Nephron progenitor cell (in vitro differentiated cells): ENCODE results near the gene ZNF791.
A peak's percentile ranks its signal among the peaks of the same experiment; 100 is the strongest.
"Not testable (repeated sequence)": the region's sequence is repeated elsewhere in the genome, so short reads cannot be mapped to it uniquely, and the experiment has no call there.

Experiments
- DNase-seq: peaks from one replicate; pipeline ENCODE4 v3.0.0; 2021
- H3K27ac Mint-ChIP-seq: 2 replicates; pipeline ENCODE4 v1.8.0; 2021; ENCODE audit warnings: mild to moderate bottlenecking, moderate library complexity, mixed read lengths
- H3K27me3 Mint-ChIP-seq: 2 replicates; pipeline ENCODE4 v1.8.0; 2021; ENCODE audit warnings: mild to moderate bottlenecking, low read depth, mixed read lengths; ENCODE audit not compliant: poor library complexity
- H3K36me3 Mint-ChIP-seq: 2 replicates; pipeline ENCODE4 v1.8.0; 2021; ENCODE audit warnings: low read depth, mixed read lengths
- H3K4me1 Mint-ChIP-seq: 2 replicates; pipeline ENCODE4 v1.8.0; 2021; ENCODE audit warnings: mixed read lengths
- H3K4me3 Mint-ChIP-seq: 2 replicates; pipeline ENCODE4 v1.8.0; 2021; ENCODE audit warnings: mild to moderate bottlenecking, moderate library complexity, mixed read lengths
- H3K9me3 Mint-ChIP-seq: 2 replicates; pipeline ENCODE4 v1.8.0; 2021; ENCODE audit warnings: mild to moderate bottlenecking, moderate library complexity, mixed read lengths
- CTCF ChIP-seq: fragments of 200-600 bp; sonication (generic); IDR thresholded peaks from 2 replicates; pipeline ENCODE4 v1.5.0; 2021; ENCODE audit warnings: antibody characterized with exemption

The ZNF791 gene

GRCh38 chr19:12670159-12670928, 59.6 kb downstream of the ZNF791 start:
- DNase-seq = no peak
- peaks cover 26% of the 10 kb centered on the region for H3K36me3 Mint-ChIP-seq
- H3K27me3 Mint-ChIP-seq = no peaks in the 10 kb centered on the region
- peak overlapping the region; percentile 97 for H3K4me3 Mint-ChIP-seq
- H3K4me1 Mint-ChIP-seq = peaks cover 56% of the 10 kb centered on the region
- H3K9me3 Mint-ChIP-seq = no peaks in the 10 kb centered on the region
- no peak for TF ChIP-seq CTCF
- H3K27ac Mint-ChIP-seq = peak overlapping the region; percentile 100

- Mint-ChIP-seq H3K27ac (no peak overlapping the region), H3K4me1 (peaks cover 36% of the 10 kb centered on the region), H3K9me3 (no peaks in the 10 kb centered on the region), H3K27me3 (no peaks in the 10 kb centered on the region), H3K36me3 (peaks cover 38% of the 10 kb centered on the region), H3K4me3 (no peak overlapping the region)
- DNase-seq = no peak
- TF ChIP-seq CTCF = no peak
Observed at GRCh38 chr19:12672744-12673143, 62.0 kb downstream of the ZNF791 start.

DNA sequence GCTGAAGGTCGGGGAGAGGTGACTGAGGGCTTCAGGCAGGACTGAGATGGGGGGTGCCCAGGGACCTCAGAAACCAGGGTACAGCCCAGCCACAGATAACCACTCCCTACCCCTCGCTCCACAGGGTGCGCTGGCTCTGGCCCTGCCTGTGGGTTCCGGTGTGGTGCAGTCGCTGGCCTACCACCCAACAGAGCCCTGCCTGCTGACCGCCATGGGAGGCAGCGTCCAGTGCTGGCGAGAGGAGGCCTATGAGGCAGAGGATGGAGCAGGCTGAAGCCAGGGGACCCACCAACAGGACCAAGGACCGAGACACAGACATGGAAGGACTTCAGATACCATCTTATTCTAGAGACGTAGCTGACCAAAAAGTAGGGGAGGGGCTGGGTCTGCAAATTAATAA, 64.7 kb downstream of the ZNF791 start:
- no peak for TF ChIP-seq CTCF
- no peak for DNase-seq
- H3K27ac Mint-ChIP-seq = no peak overlapping the region
- no peaks in the 10 kb centered on the region for H3K27me3 Mint-ChIP-seq
- no peak overlapping the region for H3K4me3 Mint-ChIP-seq
- no peaks in the 10 kb centered on the region for H3K9me3 Mint-ChIP-seq
- peaks cover 9% of the 10 kb centered on the region for H3K4me1 Mint-ChIP-seq
- H3K36me3 Mint-ChIP-seq = peaks cover 50% of the 10 kb centered on the region

GRCh38 chr19:12675940-12676339, 65.2 kb downstream of the ZNF791 start:
- TF ChIP-seq CTCF = no peak
- no peaks in the 10 kb centered on the region for H3K9me3 Mint-ChIP-seq
- H3K4me1 Mint-ChIP-seq = peaks cover 8% of the 10 kb centered on the region
- H3K36me3 Mint-ChIP-seq = peaks cover 52% of the 10 kb centered on the region
- DNase-seq = no peak
- no peaks in the 10 kb centered on the region for H3K27me3 Mint-ChIP-seq
- H3K4me3 Mint-ChIP-seq = no peak overlapping the region
- H3K27ac Mint-ChIP-seq = no peak overlapping the region

DNA sequence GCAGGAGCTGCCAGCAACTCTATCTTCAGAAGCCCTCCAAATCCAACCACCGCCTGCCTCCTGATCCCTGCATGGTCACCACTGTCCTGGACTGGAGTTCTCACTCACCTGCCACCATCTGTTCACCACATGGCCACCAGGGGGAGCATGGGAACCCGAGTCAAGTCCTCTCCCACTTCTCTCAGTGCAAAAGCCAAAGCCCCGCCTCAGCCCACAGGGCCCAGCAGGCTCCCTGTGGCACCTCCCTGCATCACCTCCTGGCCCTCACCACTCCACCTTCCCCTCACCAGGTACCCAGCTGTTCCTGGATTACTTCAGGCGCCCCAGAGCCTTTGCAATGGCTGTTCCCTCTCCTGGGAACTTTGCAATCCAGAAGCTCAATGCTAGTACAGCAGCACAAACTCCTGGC, 65.7 kb downstream of the ZNF791 start:
- Mint-ChIP-seq H3K4me3 (no peak overlapping the region), H3K9me3 (no peaks in the 10 kb centered on the region), H3K4me1 (peaks cover 12% of the 10 kb centered on the region), H3K27me3 (no peaks in the 10 kb centered on the region), H3K27ac (no peak overlapping the region), H3K36me3 (peaks cover 54% of the 10 kb centered on the region)
- DNase-seq = peak; percentile 96
- peak; percentile 81 for TF ChIP-seq CTCF

DNA sequence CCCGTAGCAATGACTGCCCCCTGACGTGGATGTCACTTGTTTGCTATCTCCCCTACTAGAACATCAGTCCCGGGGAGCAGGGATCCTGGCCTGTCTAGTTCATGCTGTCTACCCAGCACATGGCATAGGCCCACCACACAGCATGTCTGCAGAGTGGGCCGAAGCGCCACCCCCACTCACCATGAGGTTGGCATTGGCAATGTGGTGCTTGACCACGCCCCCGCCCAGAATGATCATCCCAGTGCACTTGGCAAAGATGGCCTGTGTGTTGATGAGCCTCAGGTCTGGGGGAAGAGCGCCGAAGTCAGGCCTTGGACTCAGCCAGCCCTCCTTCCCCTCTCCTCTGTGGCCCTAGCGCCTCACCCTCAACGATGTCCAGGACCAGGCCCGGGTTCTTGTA, 66.2 kb downstream of the ZNF791 start:
- H3K4me3 Mint-ChIP-seq = no peak overlapping the region
- no peak overlapping the region for H3K27ac Mint-ChIP-seq
- H3K9me3 Mint-ChIP-seq = no peaks in the 10 kb centered on the region

GRCh38 chr19:12678039-12678438, 67.3 kb downstream of the ZNF791 start:
- H3K36me3 Mint-ChIP-seq = peaks cover 44% of the 10 kb centered on the region
- H3K27ac Mint-ChIP-seq, DNase-seq, H3K4me3 Mint-ChIP-seq, H3K9me3 Mint-ChIP-seq, H3K4me1 Mint-ChIP-seq, H3K27me3 Mint-ChIP-seq: not testable (repeated sequence)

More for the DNA sequence above, 66.2 kb downstream of the ZNF791 start:
- H3K36me3 Mint-ChIP-seq = peaks cover 51% of the 10 kb centered on the region
- H3K4me1 Mint-ChIP-seq = peaks cover 10% of the 10 kb centered on the region
- no peak for TF ChIP-seq CTCF
- no peaks in the 10 kb centered on the region for H3K27me3 Mint-ChIP-seq
- DNase-seq = no peak
